Measurements from ENCODE around the gene PRMT3. TPM values are rescaled to one million over a fixed set of nuclear protein-coding genes. Genes with fewer than 3 reads are reported as not detected.

Gene PRMT3
- total and polyA plus RNA-seq, 2 donors (not counting 3 experiments of a cell fraction or from before 2014, with no cell fraction given): 6.2 to 13.3 TPM

- ChIA-PET CTCF (interaction anchor here (1.2 to 6.1 kb wide), 4 partner anchors 9 to 259 kb away, joined by 4 to 137 read pairs (median 26); no protein-coding TSS in a partner anchor), POLR2A (no interaction called here)
- no peak overlapping the region for H2AFZ ChIP-seq (ENCODE audit: low read depth, low read length)
- H3K27ac ChIP-seq (ENCODE audit: insufficient read depth, low read depth, low read length): no peak overlapping the region
- peaks cover 4 to 21% of the 10 kb centered on the region in 2 experiments for H3K27me3 ChIP-seq (ENCODE audit: control insufficient read depth in 2 of 2, insufficient read depth in 2 of 2, low read length in 2 of 2)
- H3K36me3 ChIP-seq (ENCODE audit: control insufficient read depth in 2 of 2, extremely low read depth in 1 of 2, insufficient read depth in 2 of 2, low read length in 2 of 2): no peaks in the 10 kb centered on the region
- no TSS peak for BruUV-seq (replicated peaks)
- TF ChIP-seq POLR2AphosphoS5 (IDR thresholded peaks at IDR 0.05; ENCODE audit: insufficient read depth, low read depth, low read length): no peak
- TF ChIP-seq FOS (IDR thresholded peaks at IDR 0.05; ENCODE audit: borderline replicate concordance, insufficient read depth, low read length): no peak
- no peak for TF ChIP-seq CTCF (IDR thresholded peaks at IDR 0.05; ENCODE audit: extremely low read depth in 1 of 2, insufficient read depth in 1 of 2, low read depth in 1 of 2, low read length in 2 of 2)
- no peak for TF ChIP-seq EZH2 (IDR thresholded peaks at IDR 0.05; ENCODE audit: borderline replicate concordance, low read depth, low read length, severe bottlenecking)
- no peak for TF ChIP-seq JUN (IDR thresholded peaks at IDR 0.05; ENCODE audit: borderline replicate concordance, insufficient read depth, insufficient read length, low read depth)
- TF ChIP-seq POLR2A (IDR thresholded peaks at IDR 0.05; ENCODE audit: low read depth, low read length): no peak
- TF ChIP-seq GATA2 (IDR thresholded peaks at IDR 0.05; ENCODE audit: insufficient read depth, insufficient read length, low read depth, low read length): no peak
- no peak for TF ChIP-seq MYC (IDR thresholded peaks at IDR 0.05; ENCODE audit: low read depth, low read length)
- TF ChIP-seq MAX (IDR thresholded peaks at IDR 0.05; ENCODE audit: insufficient read depth, insufficient read length): no peak
- intact Hi-C loops (cut with micrococcal nuclease): loop anchor here (10.0 kb wide), 1 partner anchor 786 kb away; no protein-coding TSS in a partner anchor
- H3K79me2 ChIP-seq (ENCODE audit: control insufficient read depth, insufficient read depth, low read length): no peaks in the 10 kb centered on the region
- no peaks in the 10 kb centered on the region for H3K9me3 ChIP-seq (replicated peaks; ENCODE audit: control insufficient read depth, insufficient read depth, low read length)
- DNase-seq (ENCODE audit: low read depth, low spot score): no peak
- H4K20me1 ChIP-seq (replicated peaks; ENCODE audit: control insufficient read depth, extremely low read depth, insufficient read depth, low read length): no peaks in the 10 kb centered on the region
- H3K9ac ChIP-seq (replicated peaks; ENCODE audit: extremely low read depth, insufficient read depth, low read length): no peak overlapping the region
- H3K9me1 ChIP-seq (replicated peaks; ENCODE audit: control insufficient read depth, extremely low read depth, insufficient read depth, low read length): no peaks in the 10 kb centered on the region
- dilution Hi-C loops (cut with MboI; ENCODE audit: extremely low pct_ligation_motif_present, low sequenced_read_pairs): no loop called here
- no peak overlapping the region for H3K4me3 ChIP-seq (replicated peaks in 1 of 3; ENCODE audit: insufficient read depth in 1 of 3, low read depth in 1 of 3, low read length in 3 of 3)
- H3K4me2 ChIP-seq (ENCODE audit: insufficient read depth, low read length): no peak overlapping the region
- FAIRE-seq: no peak
- H3K4me1 ChIP-seq (ENCODE audit: control insufficient read depth, extremely low read depth, insufficient read depth, low read length): peaks cover 3% of the 10 kb centered on the region
Measured at GRCh38 chr11:20351136-20351535, 36.4 kb upstream of the PRMT3 start.
